IMR-90 (cell line): ENCODE results near the gene NELFE. TPM values are rescaled to one million over a fixed set of nuclear protein-coding genes. Genes with fewer than 3 reads are reported as not detected.

Experiments
- ATAC-seq: fragments of 200-7000 bp; cut with Tn5 transposase; 2 replicates; pipeline ENCODE4 v1.9.1; 2020; ENCODE audit warnings: low read depth, mild to moderate bottlenecking, moderate library complexity
- BruUV-seq: library from RNA; stranded (reverse); fragments of 400-500 nt; replicated peaks from 2 replicates; lab custom pipeline; 2021; lab: Mats Ljungman, UMichigan
- CTCF ChIA-PET: fragments of 300-600 bp; formaldehyde crosslinking; extraction: SDS; loops from one replicate; lab custom pipeline; 2021; ENCODE audit warnings: antibody characterized with exemption; lab: Yijun Ruan, JAX
- POLR2A ChIA-PET: fragments of 300-600 bp; sonication (Branson Sonifier 250); formaldehyde crosslinking; loops from one replicate; lab custom pipeline; 2022; ENCODE audit warnings: antibody characterized with exemption; ENCODE audit not compliant: unreplicated experiment; lab: Charles Lee
- DNase-seq: peaks from one replicate; pipeline ENCODE4 v3.0.0; 2013
- H2AFZ ChIP-seq: replicated peaks from 2 replicates; pipeline ENCODE3; 2013; ENCODE audit warnings: low read length, mild to moderate bottlenecking; ENCODE audit not compliant: poor library complexity
- H2AK5ac ChIP-seq: 2 replicates; pipeline ENCODE4 v1.6.1; 2013; ENCODE audit warnings: low read depth, low read length, inconsistent platforms
- H2AK9ac ChIP-seq: replicated peaks from 2 replicates; pipeline ENCODE3; 2013; ENCODE audit warnings: mild to moderate bottlenecking, low read depth, low read length, moderate library complexity; ENCODE audit not compliant: poor library complexity
- H2BK120ac ChIP-seq: 2 replicates; pipeline ENCODE4 v1.6.1; 2013; ENCODE audit warnings: low read depth, low read length, inconsistent platforms
- H2BK15ac ChIP-seq: 3 replicates; pipeline ENCODE4 v1.6.1; 2013; ENCODE audit warnings: low read depth, low read length, inconsistent platforms
- H2BK20ac ChIP-seq: 2 replicates; pipeline ENCODE4 v1.6.1; 2013; ENCODE audit warnings: low read depth, mild to moderate bottlenecking, inconsistent platforms, low read length, moderate library complexity
- H2BK5ac ChIP-seq: 2 replicates; pipeline ENCODE4 v1.6.1; 2013; ENCODE audit warnings: mild to moderate bottlenecking, low read depth, low read length, inconsistent platforms; ENCODE audit not compliant: poor library complexity, severe bottlenecking
- H3K14ac ChIP-seq: replicated peaks from 2 replicates; pipeline ENCODE4 v1.6.1; 2013; ENCODE audit warnings: low read depth, low read length, inconsistent platforms
- H3K18ac ChIP-seq: 2 replicates; pipeline ENCODE4 v1.6.1; 2013; ENCODE audit warnings: low read depth, low read length, control low read depth
- H3K23ac ChIP-seq: 2 replicates; pipeline ENCODE4 v1.6.1; 2013; ENCODE audit warnings: low read depth, low read length, inconsistent platforms
- H3K27ac ChIP-seq: 2 replicates; pipeline ENCODE4 v1.5.1; 2013; ENCODE audit warnings: mild to moderate bottlenecking, control low read depth, low read length; ENCODE audit not compliant: insufficient read depth
- H3K27me3 ChIP-seq: 2 replicates; pipeline ENCODE4 v1.6.1; 2013; ENCODE audit warnings: low read length; ENCODE audit not compliant: control insufficient read depth, insufficient read depth
- H3K36me3 ChIP-seq: 2 replicates; pipeline ENCODE4 v1.6.1; 2013; ENCODE audit warnings: low read length, mixed read lengths; ENCODE audit not compliant: control insufficient read depth, insufficient read depth
- H3K4ac ChIP-seq: 2 replicates; pipeline ENCODE4 v1.6.1; 2013; ENCODE audit warnings: low read depth, low read length, inconsistent platforms
- H3K4me1 ChIP-seq: 2 replicates; pipeline ENCODE4 v1.6.1; 2013; ENCODE audit warnings: low read length, mixed read lengths; ENCODE audit not compliant: control insufficient read depth, insufficient read depth
- H3K4me2 ChIP-seq: 2 replicates; pipeline ENCODE4 v1.6.1; 2013; ENCODE audit warnings: low read depth, mild to moderate bottlenecking, control low read depth, low read length, moderate library complexity
- H3K4me3 ChIP-seq: 2 replicates; pipeline ENCODE4 v1.5.1; 2013; ENCODE audit warnings: low read depth, mild to moderate bottlenecking, control low read depth, low read length, moderate library complexity; ENCODE audit not compliant: insufficient read depth
- H3K56ac ChIP-seq: 2 replicates; pipeline ENCODE4 v1.6.1; 2013; ENCODE audit warnings: low read length, inconsistent platforms; ENCODE audit not compliant: insufficient read depth; ENCODE audit errors: extremely low read depth
- H3K79me1 ChIP-seq, 2 experiments: 2 replicates each; pipeline ENCODE4 v1.6.1; 2013; ENCODE audit warnings: low read length in 2 of 2, inconsistent platforms in 1 of 2, low read depth in 1 of 2
- H3K9ac ChIP-seq: 2 replicates; pipeline ENCODE4 v1.6.1; 2013; ENCODE audit warnings: low read depth, low read length, control low read depth
- H3K9me1 ChIP-seq: 2 replicates; pipeline ENCODE4 v1.6.1; 2013; ENCODE audit warnings: low read length, inconsistent platforms; ENCODE audit not compliant: insufficient read depth
- H3K9me3 ChIP-seq: 2 replicates; pipeline ENCODE4 v1.6.1; 2013; ENCODE audit warnings: low read length; ENCODE audit not compliant: control insufficient read depth, insufficient read depth
- H4K20me1 ChIP-seq: 2 replicates; pipeline ENCODE4 v1.6.1; 2013; ENCODE audit warnings: low read length, inconsistent platforms; ENCODE audit not compliant: insufficient read depth
- H4K5ac ChIP-seq: 2 replicates; pipeline ENCODE4 v1.6.1; 2013; ENCODE audit warnings: mild to moderate bottlenecking, low read depth, low read length, control low read depth
- H4K8ac ChIP-seq, 2 experiments: 2 replicates each; pipeline ENCODE4 v1.6.1; 2013; ENCODE audit warnings: low read depth in 2 of 2, low read length in 2 of 2, control low read depth in 1 of 2, inconsistent platforms in 1 of 2
- H4K91ac ChIP-seq: 2 replicates; pipeline ENCODE4 v1.6.1; 2013; ENCODE audit warnings: low read depth, low read length, inconsistent platforms; ENCODE audit not compliant: insufficient read depth
- CHD1 ChIP-seq: IDR thresholded peaks from 2 replicates; pipeline ENCODE4 v1.6.1; 2012; ENCODE audit warnings: low read depth, low read length, improper control_type of control experiment
- MAFK ChIP-seq: IDR thresholded peaks from 2 replicates; pipeline ENCODE4 v1.6.1; 2012; ENCODE audit warnings: low read depth, low read length, improper control_type of control experiment
- MAZ ChIP-seq: IDR thresholded peaks from 2 replicates; pipeline ENCODE4 v1.6.1; 2012; ENCODE audit warnings: low read depth, mild to moderate bottlenecking, low read length, improper control_type of control experiment, moderate library complexity, borderline replicate concordance
- MXI1 ChIP-seq: IDR thresholded peaks from 2 replicates; pipeline ENCODE4 v1.6.1; 2012; ENCODE audit warnings: low read depth, mild to moderate bottlenecking, low read length, moderate library complexity, borderline replicate concordance
- NFE2L2 ChIP-seq: fragments of 150-350 bp; IDR thresholded peaks from 2 replicates; pipeline ENCODE4 v1.6.1; 2016; ENCODE audit warnings: low read depth, mild to moderate bottlenecking, low read length
- RAD21 ChIP-seq: IDR thresholded peaks from 2 replicates; pipeline ENCODE4 v1.6.1; 2012; ENCODE audit warnings: low read length, improper control_type of control experiment
- RCOR1 ChIP-seq: IDR thresholded peaks from 2 replicates; pipeline ENCODE4 v1.6.1; 2012; ENCODE audit warnings: mild to moderate bottlenecking, low read length, improper control_type of control experiment; ENCODE audit not compliant: insufficient replicate concordance
- RFX5 ChIP-seq: IDR thresholded peaks from 2 replicates; pipeline ENCODE4 v1.8.0; 2012; ENCODE audit warnings: low read depth, mild to moderate bottlenecking, low read length, moderate library complexity
- SMC3 ChIP-seq: fragments of 150-350 bp; IDR thresholded peaks from 2 replicates; pipeline ENCODE4 v1.6.1; 2016; ENCODE audit warnings: low read depth, mild to moderate bottlenecking, antibody characterized with exemption, low read length, moderate library complexity
- WGBS, 2 experiments: methylation state at CpG; one replicate each; pipeline versions ENCODE4 v1.1.5 to v1.1.7; 2013; ENCODE audit warnings: missing lambda C conversion rate in 2 of 2; ENCODE audit not compliant: insufficient read length in 1 of 2; ENCODE audit errors: extremely low coverage in 2 of 2; 5-methylcytosine and 5-hydroxymethylcytosine counted together
- dilution Hi-C: fragments of 300-500 bp; cut with HindIII; formaldehyde crosslinking; loops from one replicate; pipeline ENCODE4 v1.14.3; 2018; ENCODE audit warnings: low sequenced_read_pairs; ENCODE audit not compliant: unreplicated experiment
- in situ Hi-C: fragments of 300-500 bp; cut with MboI; formaldehyde crosslinking; loops from 3 replicates; pipeline ENCODE4 v1.14.3; 2019; ENCODE audit warnings: low sequenced_read_pairs, inconsistent platforms, mixed read lengths
- intact Hi-C: fragments of 100-400 bp; cut with micrococcal nuclease; formaldehyde crosslinking; loops from 2 replicates; pipeline ENCODE4 v1.10.0; 2022
- polyA plus RNA-seq, 3 experiments: library from polyadenylated mRNA; depleted of rRNA; stranded (reverse); fragments of >200 nt; gene quantifications; 2 replicates each; pipeline ENCODE4 v1.2.3, GENCODE V29; 2012; ENCODE audit warnings: low replicate concordance in 1 of 3
- total RNA-seq: library from RNA; depleted of rRNA; stranded (reverse); fragments of >200 nt; gene quantifications from 2 replicates; pipeline ENCODE4 v1.2.3, GENCODE V29; 2012

Gene NELFE
- total and polyA plus RNA-seq, 2 of the 4 experiments (the other 2 are of a cell fraction), result 63.6 to 76.0 TPM

DNA sequence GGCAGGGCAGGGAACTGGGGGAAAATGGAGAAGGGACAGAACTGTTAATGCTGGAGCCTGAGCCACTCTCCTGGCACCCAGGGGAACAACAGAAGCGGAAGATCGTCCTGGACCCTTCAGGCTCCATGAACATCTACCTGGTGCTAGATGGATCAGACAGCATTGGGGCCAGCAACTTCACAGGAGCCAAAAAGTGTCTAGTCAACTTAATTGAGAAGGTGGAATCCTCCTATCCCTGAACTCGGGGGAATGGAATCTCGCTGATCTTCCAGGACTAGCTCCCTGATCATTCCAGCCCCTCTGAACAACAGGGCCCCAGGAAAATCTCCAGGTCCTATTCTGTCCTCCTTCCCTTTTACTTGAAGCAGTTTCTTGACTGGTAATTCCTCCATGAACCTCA lies 10.9 kb downstream of the NELFE start:
- Histone ChIP-seq H3K9ac (no peak overlapping the region), H4K91ac (no peak overlapping the region), H4K5ac (no peak overlapping the region), H3K79me1 (no peaks in the 10 kb centered on the region), H3K18ac (no peak overlapping the region), H2AFZ (no peak overlapping the region), H4K8ac (no peak overlapping the region), H3K9me1 (peaks cover 12% of the 10 kb centered on the region), H2BK120ac (no peak overlapping the region), H3K56ac (no peak overlapping the region), H3K27me3 (no peaks in the 10 kb centered on the region), H3K4me3 (no peak overlapping the region), H2BK5ac (no peak overlapping the region), H3K4me1 (peaks cover 22% of the 10 kb centered on the region), H2BK20ac (no peak overlapping the region), H3K14ac (no peak overlapping the region), H3K4ac (no peak overlapping the region), H3K23ac (no peak overlapping the region), H3K9me3 (no peaks in the 10 kb centered on the region), H3K36me3 (peaks cover 17% of the 10 kb centered on the region), H4K20me1 (0 out of 2 replicates have a peak, but pooled peaks cover 5% of the 10 kb centered on the region), H2BK15ac (no peak overlapping the region), H3K4me2 (no peak overlapping the region), H2AK9ac (no peak overlapping the region), H2AK5ac (no peak overlapping the region; the same call in 1 of the 2 replicates), H3K27ac (no peak overlapping the region)
- no CpG with 5 or more reads among the region's 4 CpGs for WGBS, 2 experiments
- POLR2A ChIA-PET, result no interaction called here
- TF ChIP-seq RFX5, result no peak
- TF ChIP-seq RAD21, result no peak
- no peak for TF ChIP-seq MXI1
- TF ChIP-seq CHD1, result no peak
- no peak for TF ChIP-seq RCOR1
- TF ChIP-seq NFE2L2, result no peak
- TF ChIP-seq MAFK, result no peak
- TF ChIP-seq SMC3, result no peak
- TF ChIP-seq MAZ, result no peak
- ATAC-seq, result no peak
- intact Hi-C loops, result no loop called here
- BruUV-seq, result no TSS peak
- in situ Hi-C loops, result loop anchor here (5.0 to 10.0 kb wide), 2 partner anchors 36 to 263 kb away; partner anchors contain the start of gene LY6G5C
- dilution Hi-C loops, result no loop called here
- DNase-seq, result no peak
- CTCF ChIA-PET, result no interaction called here
